GF-D8 (cell line): Measurements from ENCODE around the gene NR6A1.
"Not testable (repeated sequence)": the region's sequence is repeated elsewhere in the genome, so short reads cannot be mapped to it uniquely, and the experiment has no call there.

Source experiments
- DNase-seq: peaks from one replicate; lab custom pipeline; 2025; lab: John Stamatoyannopoulos, UW

The NR6A1 gene

GRCh38 chr9:124776954-124777648 lies 6.0 kb upstream of the NR6A1 start, which contains the start of gene OLFML2A:
Gene OLFML2A, plus strand, starts transcription at chr9:124777133. Its CDS starts 138 bp downstream, at chr9:124777271.
- DNase-seq: no peak

- DNase-seq: no peak
Observed at GRCh38 chr9:124776618-124776953, 5.5 kb upstream of the NR6A1 start.

GRCh38 chr9:124774129-124774978 lies 3.2 kb upstream of the NR6A1 start:
- DNase-seq: peak; percentile 46

GRCh38 chr9:124773473-124774128 lies 2.5 kb upstream of the NR6A1 start:
- DNase-seq: no peak

GRCh38 chr9:124772877-124773276 lies 1.8 kb upstream of the NR6A1 start:
- DNase-seq: not testable (repeated sequence)

GRCh38 chr9:124771867-124772679 lies 962 bp upstream of the NR6A1 start:
- DNase-seq: no peak

- DNase-seq: no peak
Observed at GRCh38 chr9:124770359-124771020, 621 bp downstream of the NR6A1 start.

GRCh38 chr9:124769549-124770358 lies 1.4 kb downstream of the NR6A1 start:
- no peak for DNase-seq

GRCh38 chr9:124768750-124769548 lies 2.2 kb downstream of the NR6A1 start:
- DNase-seq: no peak

- no peak for DNase-seq
Observed at GRCh38 chr9:124768334-124768733, 2.8 kb downstream of the NR6A1 start.

GRCh38 chr9:124767821-124768220 lies 3.3 kb downstream of the NR6A1 start:
- DNase-seq: no peak

- DNase-seq: peak; percentile 30
Observed at GRCh38 chr9:124766815-124767554, 4.1 kb downstream of the NR6A1 start.

- DNase-seq: no peak
Observed at GRCh38 chr9:124766326-124766725, 4.8 kb downstream of the NR6A1 start.

- DNase-seq: no peak
Observed at GRCh38 chr9:124765439-124765835, 5.7 kb downstream of the NR6A1 start.

- DNase-seq: no peak
Observed at GRCh38 chr9:124764774-124765438, 6.2 kb downstream of the NR6A1 start.

GRCh38 chr9:124762633-124763032 lies 8.5 kb downstream of the NR6A1 start:
- DNase-seq: no peak

GRCh38 chr9:124761710-124762109 lies 9.4 kb downstream of the NR6A1 start:
- peak; percentile 45 for DNase-seq

- no peak for DNase-seq
Observed at GRCh38 chr9:124761196-124761595, 9.9 kb downstream of the NR6A1 start.
